Neural cell (in vitro differentiated cells): ENCODE data around the gene SELENON. TPM values are rescaled to one million over a fixed set of nuclear protein-coding genes. Genes with fewer than 3 reads are reported as not detected.

Source experiments
- H2AFZ ChIP-seq: fragments of 200-600, 300-800 bp; sonication (generic), shearing (Covaris generic); 2 replicates; pipeline ENCODE4 v1.6.0; 2014; ENCODE audit warnings: low read depth, mild to moderate bottlenecking, antibody characterized with exemption, low read length, moderate library complexity
- H3F3A ChIP-seq: fragments of 200-600 bp; shearing (Covaris generic); 2 replicates; pipeline ENCODE4 v1.6.1; 2016; ENCODE audit warnings: mild to moderate bottlenecking, moderate library complexity, mixed read lengths, antibody characterized with exemption, low read length; ENCODE audit not compliant: insufficient read depth, poor library complexity, severe bottlenecking
- H3K27ac ChIP-seq: fragments of 200-600, 300-800 bp; sonication (generic), shearing (Covaris generic); 2 replicates; pipeline ENCODE4 v1.5.1; 2014; ENCODE audit warnings: mild to moderate bottlenecking, low read length, moderate library complexity
- H3K27me3 ChIP-seq: fragments of 300-800, 200-600 bp; sonication (generic), shearing (Covaris generic); 2 replicates; pipeline ENCODE4 v1.6.0; 2014; ENCODE audit warnings: mild to moderate bottlenecking, low read depth, low read length, moderate library complexity; ENCODE audit not compliant: insufficient read depth
- H3K36me3 ChIP-seq: fragments of 300-800, 200-600 bp; sonication (generic), shearing (Covaris generic); 2 replicates; pipeline ENCODE4 v1.5.1; 2014; ENCODE audit warnings: mild to moderate bottlenecking, antibody characterized with exemption, low read length, moderate library complexity; ENCODE audit not compliant: insufficient read depth
- H3K4me2 ChIP-seq: fragments of 300-800, 200-600 bp; sonication (generic), shearing (Covaris generic); 2 replicates; pipeline ENCODE4 v1.6.0; 2014; ENCODE audit warnings: mild to moderate bottlenecking, low read length
- H3K4me3 ChIP-seq: fragments of 300-800, 200-600 bp; sonication (generic), shearing (Covaris generic); 2 replicates; pipeline ENCODE4 v1.5.1; 2014; ENCODE audit warnings: mild to moderate bottlenecking, low read length, moderate library complexity
- H3K79me2 ChIP-seq: fragments of 200-600 bp; shearing (Covaris generic); replicated peaks from 2 replicates; pipeline ENCODE4 v1.6.0; 2014; ENCODE audit warnings: mild to moderate bottlenecking, low read length, moderate library complexity; ENCODE audit not compliant: insufficient read depth
- H3K9ac ChIP-seq: fragments of 300-800, 200-600 bp; sonication (generic), shearing (Covaris generic); 2 replicates; pipeline ENCODE4 v1.6.1; 2016; ENCODE audit warnings: mild to moderate bottlenecking, low read length, mixed read lengths
- H3K9me2 ChIP-seq: fragments of 200-600 bp; shearing (Covaris generic); 2 replicates; pipeline ENCODE4 v1.6.1; 2016; ENCODE audit warnings: mild to moderate bottlenecking, low read length, mixed read lengths; ENCODE audit not compliant: insufficient read depth
- H3K9me3 ChIP-seq: fragments of 200-600, 300-800 bp; sonication (generic), shearing (Covaris generic); 2 replicates; pipeline ENCODE4 v1.6.1; 2016; ENCODE audit warnings: mild to moderate bottlenecking, mixed run types, low read length, moderate library complexity, mixed read lengths
- H4K20me1 ChIP-seq: fragments of 200-600 bp; shearing (Covaris generic); 2 replicates; pipeline ENCODE4 v1.6.1; 2016; ENCODE audit warnings: mild to moderate bottlenecking, mixed run types; ENCODE audit not compliant: insufficient read depth
- CTCF ChIP-seq: fragments of 450-650 bp; IDR thresholded peaks from 2 replicates; pipeline ENCODE4 v1.5.1; 2014; ENCODE audit warnings: antibody characterized with exemption, mild to moderate bottlenecking, moderate library complexity; ENCODE audit not compliant: poor library complexity, severe bottlenecking
- EP300 ChIP-seq: fragments of 450-650 bp; conservative IDR thresholded peaks from 2 replicates; pipeline ENCODE4 v1.6.1; 2014; ENCODE audit warnings: antibody characterized with exemption, mild to moderate bottlenecking, moderate library complexity; ENCODE audit not compliant: poor library complexity, severe bottlenecking
- EZH2 ChIP-seq: fragments of 200-600, 300-800 bp; shearing (Covaris generic), sonication (generic); IDR thresholded peaks from 2 replicates; pipeline ENCODE4 v1.6.1; 2014; ENCODE audit warnings: antibody characterized with exemption, low read length, borderline replicate concordance, mild to moderate bottlenecking; ENCODE audit not compliant: insufficient read depth, poor library complexity, severe bottlenecking
- MXI1 ChIP-seq: fragments of 450-650 bp; conservative IDR thresholded peaks from 2 replicates; pipeline ENCODE4 v1.6.1; 2014; ENCODE audit warnings: antibody characterized with exemption, mild to moderate bottlenecking; ENCODE audit not compliant: poor library complexity, severe bottlenecking
- POLR2AphosphoS5 ChIP-seq: IDR thresholded peaks from 2 replicates; pipeline ENCODE4 v1.6.1; 2012
- RAD21 ChIP-seq: fragments of 450-650 bp; conservative IDR thresholded peaks from 2 replicates; pipeline ENCODE4 v1.6.1; 2014; ENCODE audit warnings: antibody characterized with exemption, mild to moderate bottlenecking, moderate library complexity
- REST ChIP-seq: IDR thresholded peaks from 2 replicates; pipeline ENCODE4 v1.6.1; 2012; ENCODE audit warnings: borderline replicate concordance
- SMC3 ChIP-seq: fragments of 450-650 bp; conservative IDR thresholded peaks from 2 replicates; pipeline ENCODE4 v1.6.1; 2014; ENCODE audit warnings: antibody characterized with exemption, mild to moderate bottlenecking, moderate library complexity; ENCODE audit not compliant: poor library complexity
- TAF1 ChIP-seq: IDR thresholded peaks from 2 replicates; pipeline ENCODE4 v1.6.1; 2012; ENCODE audit warnings: low read depth
- polyA plus RNA-seq: library from polyadenylated mRNA; depleted of rRNA; stranded (reverse); fragments of >200 nt; gene quantifications from 2 replicates; pipeline ENCODE4 v1.2.3, GENCODE V29; 2014

SELENON gene
- polyA plus RNA-seq, 1 donor from 2014 or later = 6.5 TPM

- no peaks in the 10 kb centered on the region for H3K9me2 ChIP-seq
- H3K4me2 ChIP-seq = no peak overlapping the region
- no peaks in the 10 kb centered on the region for H3F3A ChIP-seq
- H3K79me2 ChIP-seq = no peaks in the 10 kb centered on the region
- no peak for TF ChIP-seq SMC3
- TF ChIP-seq CTCF = no peak
- no peak for TF ChIP-seq REST
- TF ChIP-seq RAD21 = no peak
- TF ChIP-seq TAF1 = no peak
- no peak for TF ChIP-seq MXI1
- no peak for TF ChIP-seq POLR2AphosphoS5
- TF ChIP-seq EZH2 = no peak
- no peak for TF ChIP-seq EP300
- no peaks in the 10 kb centered on the region for H4K20me1 ChIP-seq
- H3K9me3 ChIP-seq = no peaks in the 10 kb centered on the region
- H3K9ac ChIP-seq = no peak overlapping the region
- H2AFZ ChIP-seq = no peak overlapping the region
- no peak overlapping the region for H3K4me3 ChIP-seq
- no peaks in the 10 kb centered on the region for H3K27me3 ChIP-seq
- no peaks in the 10 kb centered on the region for H3K36me3 ChIP-seq
- H3K27ac ChIP-seq = no peak overlapping the region
Observed at GRCh38 chr1:25785333-25786067, 14.5 kb upstream of the SELENON start.

GRCh38 chr1:25786887-25787759, 12.9 kb upstream of the SELENON start:
- Histone ChIP-seq H3K9me3 (no peaks in the 10 kb centered on the region), H4K20me1 (no peaks in the 10 kb centered on the region), H3F3A (no peaks in the 10 kb centered on the region), H3K4me3 (no peak overlapping the region), H3K27me3 (no peaks in the 10 kb centered on the region), H3K79me2 (no peaks in the 10 kb centered on the region), H2AFZ (no peak overlapping the region), H3K4me2 (no peak overlapping the region), H3K36me3 (no peaks in the 10 kb centered on the region), H3K9me2 (no peaks in the 10 kb centered on the region), H3K27ac (no peak overlapping the region), H3K9ac (no peak overlapping the region)
- no peak for TF ChIP-seq SMC3
- TF ChIP-seq POLR2AphosphoS5 = no peak
- TF ChIP-seq RAD21 = no peak
- no peak for TF ChIP-seq CTCF
- no peak for TF ChIP-seq MXI1
- TF ChIP-seq EZH2 = no peak
- TF ChIP-seq REST = no peak
- TF ChIP-seq TAF1 = no peak
- TF ChIP-seq EP300 = no peak
